ENCODE results near the gene GATAD2B. TPM values are rescaled to one million over a fixed set of nuclear protein-coding genes. Genes with fewer than 3 reads are reported as not detected.
"Not testable (repeated sequence)": the region's sequence is repeated elsewhere in the genome, so short reads cannot be mapped to it uniquely, and the experiment has no call there.

GATAD2B gene
- total RNA-seq, 1 experiment from 2014 or later: 5.0 TPM

DNA sequence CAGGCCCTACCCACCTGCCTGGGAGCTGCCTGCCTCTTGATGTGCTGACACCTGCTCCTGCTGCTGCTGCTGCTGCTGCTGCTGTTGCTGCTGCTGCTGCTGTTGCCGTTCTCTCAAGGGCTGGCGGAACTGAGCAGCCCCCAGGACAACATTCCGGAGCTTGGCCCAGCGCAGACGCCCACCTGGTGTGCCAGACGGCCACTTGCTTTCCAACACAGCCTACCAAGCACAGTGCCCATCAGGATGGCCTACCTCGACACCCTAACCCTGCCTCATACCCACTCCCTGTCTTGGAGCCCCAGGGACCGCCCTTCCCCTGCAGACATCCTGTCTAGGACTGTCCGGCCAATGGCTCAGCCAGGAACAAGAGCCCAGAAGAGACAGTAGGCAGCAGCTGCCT lies 12.0 kb upstream of the GATAD2B start:
- no peak for DNase-seq (ENCODE audit: low spot score)
- in situ Hi-C loops (cut with HindIII; ENCODE audit: low sequenced_read_pairs): loop anchor here (25.0 kb wide), 1 partner anchor 122 kb away; no protein-coding TSS in a partner anchor

GRCh38 chr1:153933955-153934354 lies 11.2 kb upstream of the GATAD2B start:
- in situ Hi-C loops (cut with HindIII; ENCODE audit: low sequenced_read_pairs): loop anchor here (25.0 kb wide), 1 partner anchor 122 kb away; no protein-coding TSS in a partner anchor
- no peak for DNase-seq (ENCODE audit: low spot score)

- no peak for DNase-seq (ENCODE audit: low spot score)
- in situ Hi-C loops (cut with HindIII; ENCODE audit: low sequenced_read_pairs): loop anchor here (25.0 kb wide), 1 partner anchor 121 kb away; no protein-coding TSS in a partner anchor
Observed at GRCh38 chr1:153933430-153933829, 10.7 kb upstream of the GATAD2B start.

- no peak for DNase-seq (ENCODE audit: low spot score)
- in situ Hi-C loops (cut with HindIII; ENCODE audit: low sequenced_read_pairs): loop anchor here (25.0 kb wide), 1 partner anchor 120 kb away; no protein-coding TSS in a partner anchor
Observed at GRCh38 chr1:153932156-153933131, 9.7 kb upstream of the GATAD2B start.

- DNase-seq (ENCODE audit: low spot score): no peak
- in situ Hi-C loops (cut with HindIII; ENCODE audit: low sequenced_read_pairs): loop anchor here (25.0 kb wide), 1 partner anchor 118 kb away; no protein-coding TSS in a partner anchor
Observed at GRCh38 chr1:153929981-153930948, 7.5 kb upstream of the GATAD2B start.

- DNase-seq (ENCODE audit: low spot score): no peak
- in situ Hi-C loops (cut with HindIII; ENCODE audit: low sequenced_read_pairs): loop anchor here (25.0 kb wide), 1 partner anchor 117 kb away; no protein-coding TSS in a partner anchor
Observed at GRCh38 chr1:153929426-153929825, 6.7 kb upstream of the GATAD2B start.

DNA sequence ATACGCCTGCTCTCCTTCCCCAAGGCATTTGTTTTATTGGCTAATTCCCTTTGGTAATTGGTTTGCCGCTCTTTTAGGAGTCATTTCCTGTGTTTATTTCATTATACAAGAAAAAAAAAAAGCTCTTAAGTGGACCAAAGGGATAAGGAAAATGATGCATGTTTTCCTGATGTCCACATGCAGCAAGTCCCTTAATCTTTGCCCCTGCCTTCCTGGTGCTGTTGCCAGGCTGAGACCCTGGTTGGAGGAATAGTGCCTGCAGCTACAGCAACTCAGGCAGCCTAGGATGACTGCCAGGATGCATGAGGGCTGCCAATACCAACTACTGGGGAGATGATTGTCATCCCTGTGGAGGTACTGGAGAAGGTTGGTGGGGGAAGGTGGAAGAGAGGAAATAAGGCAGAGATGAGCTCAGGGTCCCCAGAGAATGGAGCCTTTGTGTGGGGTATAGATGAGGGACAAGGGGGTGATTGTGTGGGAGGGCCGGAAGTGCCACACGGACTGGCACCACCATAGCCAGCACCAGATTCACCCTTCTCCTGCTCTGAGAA lies 6.1 kb upstream of the GATAD2B start:
- in situ Hi-C loops (cut with HindIII; ENCODE audit: low sequenced_read_pairs): loop anchor here (25.0 kb wide), 1 partner anchor 117 kb away; no protein-coding TSS in a partner anchor
- DNase-seq (ENCODE audit: low spot score): no peak

GRCh38 chr1:153928245-153928644 lies 5.5 kb upstream of the GATAD2B start:
- DNase-seq (ENCODE audit: low spot score): no peak
- in situ Hi-C loops (cut with HindIII; ENCODE audit: low sequenced_read_pairs): loop anchor here (25.0 kb wide), 1 partner anchor 116 kb away; no protein-coding TSS in a partner anchor

DNA sequence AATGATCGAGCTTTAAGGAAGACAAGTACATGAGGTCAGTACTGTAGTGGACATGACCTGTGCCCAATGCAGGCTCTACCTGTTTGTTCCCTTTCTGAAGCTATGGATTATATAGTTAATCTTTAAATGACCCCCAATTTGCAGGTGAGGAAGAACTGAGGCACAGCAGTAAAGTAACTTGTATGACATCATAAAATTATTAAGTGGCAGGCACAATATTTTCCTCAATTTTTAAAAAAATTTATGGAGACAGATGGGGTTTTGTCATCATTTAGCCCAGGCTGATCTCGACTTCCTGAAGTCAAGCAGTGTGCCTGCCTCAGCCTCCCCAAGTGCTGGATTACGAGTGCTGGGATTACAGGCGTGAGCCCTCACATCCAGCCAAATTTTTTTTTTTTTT lies 3.6 kb upstream of the GATAD2B start:
- no peak for DNase-seq (ENCODE audit: low spot score)
- in situ Hi-C loops (cut with HindIII; ENCODE audit: low sequenced_read_pairs): loop anchor here (25.0 kb wide), 1 partner anchor 114 kb away; no protein-coding TSS in a partner anchor

- DNase-seq (ENCODE audit: low spot score): peak; percentile 27
- in situ Hi-C loops (cut with HindIII; ENCODE audit: low sequenced_read_pairs): no loop called here
Observed at GRCh38 chr1:153922076-153922971, 448 bp downstream of the GATAD2B start.

DNA sequence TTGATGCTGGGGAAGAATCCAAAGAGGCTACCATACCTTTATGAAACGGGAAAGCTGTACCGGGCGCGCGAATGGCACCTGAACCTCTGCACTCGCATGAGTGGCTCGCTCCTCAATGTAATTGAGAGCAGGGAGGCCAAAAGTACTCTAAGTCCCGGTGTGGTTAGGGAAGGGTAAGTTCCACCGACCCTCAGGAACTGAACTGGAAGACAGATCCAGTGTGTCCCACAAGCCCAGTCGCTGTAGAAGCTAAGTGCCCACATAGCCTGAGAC lies 1.0 kb downstream of the GATAD2B start:
- in situ Hi-C loops (cut with HindIII; ENCODE audit: low sequenced_read_pairs): no loop called here
- DNase-seq (ENCODE audit: low spot score): peak; percentile 29

GRCh38 chr1:153921080-153921802 lies 1.5 kb downstream of the GATAD2B start:
- in situ Hi-C loops (cut with HindIII; ENCODE audit: low sequenced_read_pairs): no loop called here
- no peak for DNase-seq (ENCODE audit: low spot score)

GRCh38 chr1:153919876-153920852 lies 2.6 kb downstream of the GATAD2B start:
- in situ Hi-C loops (cut with HindIII; ENCODE audit: low sequenced_read_pairs): no loop called here
- no peak for DNase-seq (ENCODE audit: low spot score)

GRCh38 chr1:153916297-153916696 lies 6.5 kb downstream of the GATAD2B start:
- no peak for DNase-seq (ENCODE audit: low spot score)
- in situ Hi-C loops (cut with HindIII; ENCODE audit: low sequenced_read_pairs): no loop called here

DNA sequence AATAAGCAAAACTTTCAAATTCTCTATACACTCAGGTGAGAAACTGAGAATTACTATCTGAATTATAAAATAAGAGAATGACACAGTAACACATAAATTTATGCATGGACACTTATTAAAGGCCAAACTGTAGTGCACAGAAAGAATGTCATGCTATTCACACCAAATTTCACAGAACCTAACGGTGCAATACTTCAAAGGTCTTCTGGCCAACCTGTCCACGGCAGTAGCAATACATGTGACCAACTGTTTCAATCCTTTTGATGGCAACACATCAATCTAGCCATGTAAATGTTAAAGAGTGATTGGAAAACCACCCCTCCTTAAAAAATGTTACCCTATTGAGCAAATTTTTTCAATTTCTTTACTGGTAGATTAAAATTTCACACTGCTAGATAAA lies 10.4 kb downstream of the GATAD2B start:
- in situ Hi-C loops (cut with HindIII; ENCODE audit: low sequenced_read_pairs): no loop called here
- no peak for DNase-seq (ENCODE audit: low spot score)

- DNase-seq (ENCODE audit: low spot score); in situ Hi-C loops (cut with HindIII; ENCODE audit: low sequenced_read_pairs): not testable (repeated sequence)
Observed at GRCh38 chr1:153910560-153910959, 12.2 kb downstream of the GATAD2B start.

All from G401 (cell line).